ENCODE results near the gene STARD10.
"Not testable (repeated sequence)": the region's sequence is repeated elsewhere in the genome, so short reads cannot be mapped to it uniquely, and the experiment has no call there.

STARD10 gene

GRCh38 chr11:72793425-72794367, at the start of gene STARD10:
Gene STARD10 (minus strand): TSS chr11:72794047. CDS start chr11:72781181, 12,866 bp downstream.
- DNase-seq, result peak; percentile 98

- DNase-seq, result no peak
Measured at GRCh38 chr11:72842653-72843330, 48.9 kb upstream of the STARD10 start.

GRCh38 chr11:72842126-72842525, 48.3 kb upstream of the STARD10 start:
- DNase-seq, result no peak

- DNase-seq, result no peak
Measured at GRCh38 chr11:72841397-72841796, 47.5 kb upstream of the STARD10 start.

- no peak for DNase-seq
Measured at GRCh38 chr11:72840780-72841179, 46.9 kb upstream of the STARD10 start.

- no peak for DNase-seq
Measured at GRCh38 chr11:72838691-72839305, 45.0 kb upstream of the STARD10 start.

GRCh38 chr11:72836111-72836510, 42.3 kb upstream of the STARD10 start:
- no peak for DNase-seq

- DNase-seq, result no peak
Measured at GRCh38 chr11:72834905-72835304, 41.1 kb upstream of the STARD10 start.

GRCh38 chr11:72833811-72834493, 40.1 kb upstream of the STARD10 start:
- no peak for DNase-seq

- DNase-seq, result no peak
Measured at GRCh38 chr11:72833083-72833733, 39.4 kb upstream of the STARD10 start.

GRCh38 chr11:72832301-72833082, 38.6 kb upstream of the STARD10 start:
- no peak for DNase-seq

GRCh38 chr11:72831521-72832300, 37.9 kb upstream of the STARD10 start:
- peak; percentile 69 for DNase-seq

- no peak for DNase-seq
Measured at GRCh38 chr11:72829884-72830533, 36.2 kb upstream of the STARD10 start.

- DNase-seq, result no peak
Measured at GRCh38 chr11:72829178-72829577, 35.3 kb upstream of the STARD10 start.

GRCh38 chr11:72828692-72829101, 34.9 kb upstream of the STARD10 start:
- DNase-seq, result no peak

- DNase-seq, result no peak
Measured at GRCh38 chr11:72828081-72828567, 34.3 kb upstream of the STARD10 start.

GRCh38 chr11:72827656-72828055, 33.8 kb upstream of the STARD10 start:
- DNase-seq, result not testable (repeated sequence)

- no peak for DNase-seq
Measured at GRCh38 chr11:72826942-72827480, 33.2 kb upstream of the STARD10 start.

- no peak for DNase-seq
Measured at GRCh38 chr11:72826191-72826941, 32.5 kb upstream of the STARD10 start.

Measured in NCI-H2227 treated with DMSO at 0.1 percent for 48 hours (cell line).